Measurements from ENCODE around the gene BPIFB1.

- TF ChIP-seq, protein P1, sequence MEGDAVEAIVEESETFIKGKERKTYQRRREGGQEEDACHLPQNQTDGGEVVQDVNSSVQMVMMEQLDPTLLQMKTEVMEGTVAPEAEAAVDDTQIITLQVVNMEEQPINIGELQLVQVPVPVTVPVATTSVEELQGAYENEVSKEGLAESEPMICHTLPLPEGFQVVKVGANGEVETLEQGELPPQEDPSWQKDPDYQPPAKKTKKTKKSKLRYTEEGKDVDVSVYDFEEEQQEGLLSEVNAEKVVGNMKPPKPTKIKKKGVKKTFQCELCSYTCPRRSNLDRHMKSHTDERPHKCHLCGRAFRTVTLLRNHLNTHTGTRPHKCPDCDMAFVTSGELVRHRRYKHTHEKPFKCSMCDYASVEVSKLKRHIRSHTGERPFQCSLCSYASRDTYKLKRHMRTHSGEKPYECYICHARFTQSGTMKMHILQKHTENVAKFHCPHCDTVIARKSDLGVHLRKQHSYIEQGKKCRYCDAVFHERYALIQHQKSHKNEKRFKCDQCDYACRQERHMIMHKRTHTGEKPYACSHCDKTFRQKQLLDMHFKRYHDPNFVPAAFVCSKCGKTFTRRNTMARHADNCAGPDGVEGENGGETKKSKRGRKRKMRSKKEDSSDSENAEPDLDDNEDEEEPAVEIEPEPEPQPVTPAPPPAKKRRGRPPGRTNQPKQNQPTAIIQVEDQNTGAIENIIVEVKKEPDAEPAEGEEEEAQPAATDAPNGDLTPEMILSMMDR (IDR thresholded peaks at IDR 0.05) = no peak
- TF ChIP-seq CBFB (CRISPR knock-in tag; IDR thresholded peaks at IDR 0.05; ENCODE audit: low read depth) = no peak
- no peak for TF ChIP-seq JUN (CRISPR knock-in tag; IDR thresholded peaks at IDR 0.05)
- no peak for TF ChIP-seq OVOL2 (CRISPR knock-in tag; IDR thresholded peaks at IDR 0.05; ENCODE audit: borderline replicate concordance)
- no peak for TF ChIP-seq SP1 (CRISPR knock-in tag; conservative IDR thresholded peaks at IDR 0.05)
- TF ChIP-seq, protein P2, sequence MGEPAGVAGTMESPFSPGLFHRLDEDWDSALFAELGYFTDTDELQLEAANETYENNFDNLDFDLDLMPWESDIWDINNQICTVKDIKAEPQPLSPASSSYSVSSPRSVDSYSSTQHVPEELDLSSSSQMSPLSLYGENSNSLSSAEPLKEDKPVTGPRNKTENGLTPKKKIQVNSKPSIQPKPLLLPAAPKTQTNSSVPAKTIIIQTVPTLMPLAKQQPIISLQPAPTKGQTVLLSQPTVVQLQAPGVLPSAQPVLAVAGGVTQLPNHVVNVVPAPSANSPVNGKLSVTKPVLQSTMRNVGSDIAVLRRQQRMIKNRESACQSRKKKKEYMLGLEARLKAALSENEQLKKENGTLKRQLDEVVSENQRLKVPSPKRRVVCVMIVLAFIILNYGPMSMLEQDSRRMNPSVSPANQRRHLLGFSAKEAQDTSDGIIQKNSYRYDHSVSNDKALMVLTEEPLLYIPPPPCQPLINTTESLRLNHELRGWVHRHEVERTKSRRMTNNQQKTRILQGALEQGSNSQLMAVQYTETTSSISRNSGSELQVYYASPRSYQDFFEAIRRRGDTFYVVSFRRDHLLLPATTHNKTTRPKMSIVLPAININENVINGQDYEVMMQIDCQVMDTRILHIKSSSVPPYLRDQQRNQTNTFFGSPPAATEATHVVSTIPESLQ (CRISPR knock-in tag; IDR thresholded peaks at IDR 0.05) = no peak
Measured at GRCh38 chr20:33322456-33322855, 39.4 kb downstream of the BPIFB1 start.
